WTC11 (cell line): ENCODE data around the gene LDLRAD4.

ENCODE experiments used
- NFYB ChIP-seq: sonication (generic); formaldehyde crosslinking; conservative IDR thresholded peaks from 2 replicates; pipeline ENCODE4 v1.8.0; 2022; ENCODE audit warnings: low read depth, missing genetic modification reagents
- NR3C1 ChIP-seq: sonication (generic); formaldehyde crosslinking; conservative IDR thresholded peaks from 2 replicates; pipeline ENCODE4 v1.8.1; 2023; ENCODE audit warnings: low read depth, mild to moderate bottlenecking, missing genetic modification reagents
- TEAD4 ChIP-seq: sonication (generic); formaldehyde crosslinking; IDR thresholded peaks from 2 replicates; pipeline ENCODE4 v1.8.0; 2022; ENCODE audit warnings: mild to moderate bottlenecking, missing genetic modification reagents
- TF ChIP-seq, protein P1 (sequence below): fragments of 200-600 bp; IDR thresholded peaks from 2 replicates; pipeline ENCODE4 v1.8.0; 2022; ENCODE audit warnings: antibody characterized with exemption
- TF ChIP-seq, protein P2 (sequence below): sonication (generic); formaldehyde crosslinking; IDR thresholded peaks from 2 replicates; pipeline ENCODE4 v1.8.1; 2023; ENCODE audit warnings: mild to moderate bottlenecking, missing genetic modification reagents
- TF ChIP-seq, protein P3 (sequence below): sonication (generic); formaldehyde crosslinking; IDR thresholded peaks from 2 replicates; pipeline ENCODE4 v1.8.1; 2022; ENCODE audit warnings: low read depth, missing genetic modification reagents, borderline replicate concordance

DNA sequence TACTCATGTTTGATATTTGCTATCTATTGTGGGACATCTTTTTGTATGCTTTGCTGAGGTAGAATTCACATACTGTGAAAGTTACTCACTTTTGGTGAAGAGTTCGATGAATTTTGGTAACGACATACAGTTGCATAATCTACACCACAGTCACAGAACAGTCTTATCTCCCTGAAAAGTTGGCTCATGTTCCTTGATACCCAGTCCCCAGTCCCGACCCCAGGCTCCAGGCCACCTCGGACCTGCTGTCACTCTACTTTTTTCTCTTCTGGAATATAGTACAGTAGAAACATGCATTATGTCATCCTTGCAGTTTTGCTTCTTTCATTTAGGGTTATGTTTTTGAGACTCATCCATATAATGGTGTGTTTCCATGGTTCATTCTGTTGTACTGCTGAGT lies 316.1 kb downstream of the LDLRAD4 start:
- TF ChIP-seq, protein P1, sequence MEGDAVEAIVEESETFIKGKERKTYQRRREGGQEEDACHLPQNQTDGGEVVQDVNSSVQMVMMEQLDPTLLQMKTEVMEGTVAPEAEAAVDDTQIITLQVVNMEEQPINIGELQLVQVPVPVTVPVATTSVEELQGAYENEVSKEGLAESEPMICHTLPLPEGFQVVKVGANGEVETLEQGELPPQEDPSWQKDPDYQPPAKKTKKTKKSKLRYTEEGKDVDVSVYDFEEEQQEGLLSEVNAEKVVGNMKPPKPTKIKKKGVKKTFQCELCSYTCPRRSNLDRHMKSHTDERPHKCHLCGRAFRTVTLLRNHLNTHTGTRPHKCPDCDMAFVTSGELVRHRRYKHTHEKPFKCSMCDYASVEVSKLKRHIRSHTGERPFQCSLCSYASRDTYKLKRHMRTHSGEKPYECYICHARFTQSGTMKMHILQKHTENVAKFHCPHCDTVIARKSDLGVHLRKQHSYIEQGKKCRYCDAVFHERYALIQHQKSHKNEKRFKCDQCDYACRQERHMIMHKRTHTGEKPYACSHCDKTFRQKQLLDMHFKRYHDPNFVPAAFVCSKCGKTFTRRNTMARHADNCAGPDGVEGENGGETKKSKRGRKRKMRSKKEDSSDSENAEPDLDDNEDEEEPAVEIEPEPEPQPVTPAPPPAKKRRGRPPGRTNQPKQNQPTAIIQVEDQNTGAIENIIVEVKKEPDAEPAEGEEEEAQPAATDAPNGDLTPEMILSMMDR: no peak
- no peak for TF ChIP-seq TEAD4 (CRISPR knock-in tag)
- TF ChIP-seq NFYB (CRISPR knock-in tag): no peak
- TF ChIP-seq, protein P2, sequence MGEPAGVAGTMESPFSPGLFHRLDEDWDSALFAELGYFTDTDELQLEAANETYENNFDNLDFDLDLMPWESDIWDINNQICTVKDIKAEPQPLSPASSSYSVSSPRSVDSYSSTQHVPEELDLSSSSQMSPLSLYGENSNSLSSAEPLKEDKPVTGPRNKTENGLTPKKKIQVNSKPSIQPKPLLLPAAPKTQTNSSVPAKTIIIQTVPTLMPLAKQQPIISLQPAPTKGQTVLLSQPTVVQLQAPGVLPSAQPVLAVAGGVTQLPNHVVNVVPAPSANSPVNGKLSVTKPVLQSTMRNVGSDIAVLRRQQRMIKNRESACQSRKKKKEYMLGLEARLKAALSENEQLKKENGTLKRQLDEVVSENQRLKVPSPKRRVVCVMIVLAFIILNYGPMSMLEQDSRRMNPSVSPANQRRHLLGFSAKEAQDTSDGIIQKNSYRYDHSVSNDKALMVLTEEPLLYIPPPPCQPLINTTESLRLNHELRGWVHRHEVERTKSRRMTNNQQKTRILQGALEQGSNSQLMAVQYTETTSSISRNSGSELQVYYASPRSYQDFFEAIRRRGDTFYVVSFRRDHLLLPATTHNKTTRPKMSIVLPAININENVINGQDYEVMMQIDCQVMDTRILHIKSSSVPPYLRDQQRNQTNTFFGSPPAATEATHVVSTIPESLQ (CRISPR knock-in tag): no peak
- TF ChIP-seq NR3C1: no peak
- TF ChIP-seq, protein P3, sequence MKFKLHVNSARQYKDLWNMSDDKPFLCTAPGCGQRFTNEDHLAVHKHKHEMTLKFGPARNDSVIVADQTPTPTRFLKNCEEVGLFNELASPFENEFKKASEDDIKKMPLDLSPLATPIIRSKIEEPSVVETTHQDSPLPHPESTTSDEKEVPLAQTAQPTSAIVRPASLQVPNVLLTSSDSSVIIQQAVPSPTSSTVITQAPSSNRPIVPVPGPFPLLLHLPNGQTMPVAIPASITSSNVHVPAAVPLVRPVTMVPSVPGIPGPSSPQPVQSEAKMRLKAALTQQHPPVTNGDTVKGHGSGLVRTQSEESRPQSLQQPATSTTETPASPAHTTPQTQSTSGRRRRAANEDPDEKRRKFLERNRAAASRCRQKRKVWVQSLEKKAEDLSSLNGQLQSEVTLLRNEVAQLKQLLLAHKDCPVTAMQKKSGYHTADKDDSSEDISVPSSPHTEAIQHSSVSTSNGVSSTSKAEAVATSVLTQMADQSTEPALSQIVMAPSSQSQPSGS (CRISPR knock-in tag): no peak
